GM18520 (cell line): ENCODE data around the gene KCNAB2.

ENCODE experiments used
- ATAC-seq: cut with Tn5 transposase; IDR thresholded peaks from one replicate; pipeline ENCODE4 v1.9.1; 2021; ENCODE audit not compliant: unreplicated experiment

KCNAB2 gene

DNA sequence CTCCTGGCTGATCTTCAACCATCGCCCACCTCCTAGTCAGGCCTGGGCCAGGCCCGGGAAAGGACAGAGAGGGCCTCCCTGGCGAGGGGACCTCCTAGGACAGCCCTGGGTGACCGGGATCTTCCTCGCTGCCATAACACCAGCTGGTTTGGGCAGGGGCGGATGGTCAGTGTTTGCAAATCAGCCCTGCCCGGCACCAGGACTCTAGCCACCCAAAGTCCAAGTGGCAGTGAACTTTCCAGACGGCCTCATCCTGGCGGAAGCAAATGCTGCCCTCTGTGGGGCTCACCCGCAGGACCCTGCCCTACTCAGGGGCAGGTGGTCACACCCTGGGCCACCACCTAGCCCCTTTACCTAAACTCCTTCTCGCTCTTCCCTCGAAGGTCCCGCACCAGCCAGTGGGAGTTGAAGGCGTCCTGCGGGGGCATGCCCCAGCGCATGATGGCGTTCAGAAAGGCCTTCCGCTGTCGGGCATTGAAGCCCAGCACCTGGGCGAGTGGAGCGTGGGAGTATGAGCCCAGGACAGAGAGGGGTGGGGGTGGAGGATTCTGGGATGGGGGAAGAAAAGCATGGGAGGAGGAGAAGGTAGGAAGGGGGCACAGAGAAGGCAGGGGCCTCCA lies 79.2 kb downstream of the KCNAB2 start:
- ATAC-seq, result no peak

GRCh38 chr1:6125366-6125765 lies 79.7 kb downstream of the KCNAB2 start:
- no peak for ATAC-seq

DNA sequence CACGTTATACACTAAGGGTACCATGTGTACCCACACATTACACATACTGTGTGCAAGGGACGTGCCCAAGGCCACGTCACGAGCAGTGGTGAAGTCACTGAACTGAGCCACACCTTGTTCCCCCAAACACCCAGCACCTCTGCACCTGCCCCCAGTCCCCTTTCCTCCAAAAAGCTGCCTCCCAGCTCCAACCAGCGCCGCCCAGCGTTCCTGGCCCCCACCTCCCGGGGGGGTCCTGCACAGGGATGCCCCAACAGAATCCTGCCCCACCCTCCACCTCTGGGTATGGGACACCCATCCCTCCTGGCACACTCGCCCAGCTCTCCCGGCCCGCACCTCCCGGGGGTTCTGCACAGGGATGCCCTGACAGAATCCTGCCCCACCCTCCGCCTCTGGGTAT lies 80.3 kb downstream of the KCNAB2 start:
- no peak for ATAC-seq

DNA sequence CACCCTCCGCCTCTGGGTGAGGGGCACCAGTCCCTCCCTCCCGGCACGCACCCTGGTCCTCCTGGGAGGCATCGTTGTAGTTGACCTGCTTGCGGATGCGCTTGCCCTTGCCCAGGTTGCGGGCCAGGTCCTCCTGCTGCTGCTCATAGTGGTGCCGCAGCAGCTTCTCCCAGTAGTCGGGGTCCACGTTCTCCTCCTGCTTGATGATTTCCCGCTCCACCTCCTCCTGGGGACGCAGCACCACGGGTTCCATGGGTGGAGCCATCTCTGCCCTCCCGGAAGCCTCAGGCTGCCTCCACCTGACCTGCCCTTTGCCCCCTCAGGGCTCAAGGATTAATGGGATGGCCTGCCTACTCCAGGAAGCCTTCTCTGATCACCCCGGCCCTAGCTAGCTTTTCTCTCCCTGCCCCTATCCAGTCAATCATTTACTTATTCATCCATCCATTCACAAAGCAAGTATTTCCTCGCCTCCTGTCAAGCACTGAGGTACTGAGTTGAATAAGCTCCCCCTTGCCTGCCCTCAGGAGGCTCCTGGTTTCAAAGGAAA lies 80.9 kb downstream of the KCNAB2 start:
- no peak for ATAC-seq

DNA sequence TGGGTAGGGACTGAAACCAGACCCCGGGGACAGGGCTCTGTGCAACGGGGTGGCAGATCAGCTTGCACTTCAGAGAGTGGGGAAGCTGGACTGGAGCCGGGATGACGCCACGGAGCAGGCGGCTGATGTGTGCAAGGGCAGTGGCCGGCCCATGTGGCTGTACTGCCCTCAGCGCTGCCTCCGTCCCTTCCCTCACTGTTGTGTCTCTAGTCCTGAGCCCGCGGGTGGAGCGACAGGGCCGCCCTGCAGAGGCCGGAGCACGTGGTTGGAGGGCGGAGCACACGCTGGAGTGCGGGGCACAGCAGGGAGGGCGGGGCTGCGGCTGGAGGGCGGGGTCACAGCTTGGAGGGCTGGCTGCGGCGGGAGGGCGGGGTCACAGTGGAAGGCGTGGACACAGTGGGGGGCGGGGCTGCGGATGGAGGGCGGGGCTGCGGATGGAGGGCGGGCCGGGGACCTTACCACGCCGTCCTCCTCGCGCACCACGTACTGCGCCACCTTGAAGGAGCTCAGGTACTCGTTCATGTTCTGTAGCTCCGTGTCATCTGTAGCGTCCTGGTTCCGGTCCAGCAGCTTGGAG lies 82.0 kb downstream of the KCNAB2 start:
- no peak for ATAC-seq

DNA sequence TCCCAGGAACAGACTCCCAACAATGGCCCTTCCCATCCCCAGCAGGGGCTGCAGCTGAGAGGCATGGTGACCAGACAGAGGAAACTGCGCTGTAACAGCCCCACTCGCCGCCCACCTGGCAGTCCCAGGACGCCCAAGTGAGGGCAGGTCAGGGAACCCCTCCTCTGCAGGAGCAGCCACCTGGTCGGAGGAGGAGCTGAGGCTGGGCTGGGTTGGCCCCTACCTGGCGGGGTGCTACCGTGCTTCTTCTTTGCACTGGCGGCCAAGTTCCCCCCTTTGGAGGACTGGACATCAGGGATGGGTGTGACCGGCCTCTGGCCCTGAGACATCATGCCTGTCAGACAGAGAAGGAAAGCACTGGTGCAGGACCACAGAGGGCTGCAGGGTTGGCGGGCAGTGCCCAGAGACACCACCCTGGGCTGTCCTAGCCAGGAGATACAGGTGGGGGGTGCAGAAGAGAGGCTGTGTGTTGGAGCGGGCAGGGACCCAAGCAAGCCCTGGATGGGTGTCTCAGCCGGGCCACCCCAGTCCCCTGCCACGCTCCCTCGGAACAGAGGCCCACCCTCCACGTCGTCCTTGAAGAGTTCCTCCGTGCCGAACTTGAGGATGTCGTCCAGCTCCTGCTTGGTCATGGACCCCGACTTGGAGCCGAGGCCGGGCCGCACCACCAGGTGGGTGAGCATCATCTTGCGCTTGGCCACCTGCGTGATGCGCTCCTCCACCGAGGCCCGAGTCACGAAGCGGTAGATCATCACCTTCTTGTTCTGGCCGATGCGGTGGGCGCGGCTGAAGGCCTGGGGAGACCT lies 82.8 kb downstream of the KCNAB2 start:
- no peak for ATAC-seq

GRCh38 chr1:6129313-6129712 lies 83.6 kb downstream of the KCNAB2 start:
- ATAC-seq, result no peak

DNA sequence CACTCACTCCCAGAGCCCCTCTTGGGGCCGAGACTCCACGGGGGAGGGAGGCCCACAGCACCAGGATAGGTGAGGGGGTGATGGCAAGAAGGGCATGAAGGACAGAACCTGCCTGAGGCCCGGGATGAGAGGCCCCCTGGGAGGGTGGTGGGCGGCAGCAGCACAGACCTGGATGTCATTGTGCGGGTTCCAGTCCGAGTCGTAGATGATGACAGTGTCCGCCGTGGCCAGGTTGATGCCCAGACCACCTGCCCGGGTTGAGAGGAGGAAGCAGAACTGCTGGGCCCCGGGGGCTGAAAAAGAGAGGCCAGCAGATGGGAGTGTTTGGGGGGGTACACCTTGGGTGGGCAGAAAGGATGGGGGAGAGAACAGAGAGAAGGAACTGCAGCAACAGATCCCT lies 84.3 kb downstream of the KCNAB2 start:
- no peak for ATAC-seq

DNA sequence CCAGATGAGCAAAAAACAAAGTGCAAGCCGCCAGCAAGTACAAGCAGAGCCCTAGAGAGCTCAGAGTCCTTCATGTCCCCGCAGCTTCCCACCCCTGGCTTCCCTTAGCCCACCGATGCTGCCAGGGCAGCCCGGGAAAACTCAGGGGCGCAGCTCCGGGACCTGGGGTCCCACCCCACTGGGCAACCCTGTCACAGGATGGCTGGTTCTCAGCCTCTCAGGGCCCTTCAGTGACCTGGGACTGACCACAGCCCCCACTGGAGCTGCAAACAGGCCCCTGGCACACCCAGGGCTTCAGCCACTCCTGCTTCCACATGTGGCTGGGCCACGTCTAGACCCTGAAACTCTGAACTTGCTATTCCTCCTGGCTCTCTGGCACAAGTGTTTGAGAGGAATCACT lies 84.9 kb downstream of the KCNAB2 start:
- ATAC-seq, result no peak

DNA sequence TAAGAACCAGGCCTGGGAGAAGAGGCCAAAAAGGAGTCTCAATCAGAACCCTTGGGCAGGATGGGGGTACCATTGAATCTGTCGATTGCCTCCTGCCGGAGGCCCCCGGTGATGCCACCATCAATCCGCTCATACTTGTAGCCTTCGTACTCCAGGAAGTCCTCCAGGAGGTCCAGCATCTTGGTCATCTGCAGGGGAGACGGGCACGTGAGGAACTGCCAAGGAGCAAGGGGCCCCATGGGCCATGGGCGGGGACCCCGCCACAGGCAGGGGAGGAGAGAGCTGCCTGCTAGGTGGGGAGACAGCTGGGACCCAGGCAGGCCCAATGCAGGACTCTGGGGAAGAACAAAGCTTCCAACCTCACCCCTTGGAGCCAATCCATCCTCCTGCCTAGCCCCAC lies 85.9 kb downstream of the KCNAB2 start:
- no peak for ATAC-seq

DNA sequence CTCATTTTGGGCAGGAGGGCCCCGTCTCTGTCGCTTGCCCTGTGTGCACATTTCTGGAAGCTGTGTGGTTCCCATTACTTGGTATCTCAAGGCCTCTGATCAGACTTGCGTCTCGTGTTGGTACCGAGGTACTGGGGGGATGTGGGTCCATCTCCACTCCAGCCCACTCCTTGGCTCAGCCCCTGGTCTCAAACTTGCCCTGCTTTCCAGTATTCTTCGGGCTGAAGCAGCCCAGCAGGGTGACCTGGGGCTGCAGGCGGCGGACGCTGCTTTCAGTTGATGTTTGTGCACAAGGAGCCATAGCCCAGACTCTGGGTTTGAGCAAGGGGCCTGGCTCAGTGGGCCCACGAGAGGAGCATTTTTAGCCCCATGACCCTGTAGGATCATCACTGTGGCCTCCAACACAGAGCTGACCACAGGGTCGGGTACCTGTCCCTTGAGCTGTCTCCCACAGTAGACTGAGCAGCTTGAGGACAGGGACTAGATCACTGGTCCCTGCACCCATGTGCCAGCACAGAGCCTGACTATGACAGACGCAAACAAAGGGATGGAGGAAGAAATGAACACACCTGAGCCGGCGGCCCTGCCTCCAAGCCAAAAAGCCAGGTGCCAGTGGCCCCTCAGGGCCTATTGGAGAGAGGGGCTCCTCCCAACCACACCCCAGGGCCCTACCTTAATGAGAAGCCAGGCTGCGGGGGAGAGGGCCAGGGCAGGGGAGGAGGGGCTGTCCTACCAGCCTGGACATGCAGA lies 87.6 kb downstream of the KCNAB2 start:
- no peak for ATAC-seq

GRCh38 chr1:6134206-6134605 lies 88.5 kb downstream of the KCNAB2 start:
- no peak for ATAC-seq

DNA sequence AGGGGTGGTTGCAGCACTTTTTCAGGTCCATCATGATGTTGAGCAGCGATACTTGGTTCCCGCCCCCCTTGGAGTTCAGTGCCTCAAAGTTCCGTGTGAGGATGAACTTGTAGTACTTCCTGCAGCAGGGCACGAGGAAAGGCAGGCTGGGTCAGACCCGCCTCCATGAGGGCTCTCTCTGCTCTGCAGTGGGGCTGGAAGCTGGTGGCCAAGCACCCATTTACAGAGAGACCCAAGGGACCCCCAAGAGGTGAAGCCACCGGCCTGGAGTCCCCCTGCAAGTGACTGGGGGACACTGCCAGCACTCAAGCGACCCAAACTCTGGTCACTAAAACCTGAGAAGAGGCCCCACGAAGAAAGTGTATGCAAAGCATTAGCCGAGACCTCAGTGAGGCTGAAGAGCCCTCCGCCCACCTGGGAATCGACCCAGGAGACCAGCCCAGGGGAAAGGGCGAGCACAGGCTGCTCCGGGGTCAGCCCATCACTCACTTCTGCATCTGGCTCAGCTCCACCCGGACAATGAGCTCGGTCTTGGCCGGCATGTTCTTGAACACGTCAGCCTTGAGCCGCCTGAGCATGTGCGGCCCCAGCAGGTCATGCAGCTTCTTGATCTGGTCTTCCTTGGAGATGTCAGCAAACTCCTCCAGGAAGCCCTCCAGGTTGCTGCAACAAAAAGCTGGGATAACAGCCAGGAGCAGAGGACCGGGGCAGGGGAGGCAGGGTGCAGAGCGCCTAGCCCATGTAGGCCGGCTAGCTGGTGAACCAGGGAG lies 89.2 kb downstream of the KCNAB2 start:
- ATAC-seq, result no peak

DNA sequence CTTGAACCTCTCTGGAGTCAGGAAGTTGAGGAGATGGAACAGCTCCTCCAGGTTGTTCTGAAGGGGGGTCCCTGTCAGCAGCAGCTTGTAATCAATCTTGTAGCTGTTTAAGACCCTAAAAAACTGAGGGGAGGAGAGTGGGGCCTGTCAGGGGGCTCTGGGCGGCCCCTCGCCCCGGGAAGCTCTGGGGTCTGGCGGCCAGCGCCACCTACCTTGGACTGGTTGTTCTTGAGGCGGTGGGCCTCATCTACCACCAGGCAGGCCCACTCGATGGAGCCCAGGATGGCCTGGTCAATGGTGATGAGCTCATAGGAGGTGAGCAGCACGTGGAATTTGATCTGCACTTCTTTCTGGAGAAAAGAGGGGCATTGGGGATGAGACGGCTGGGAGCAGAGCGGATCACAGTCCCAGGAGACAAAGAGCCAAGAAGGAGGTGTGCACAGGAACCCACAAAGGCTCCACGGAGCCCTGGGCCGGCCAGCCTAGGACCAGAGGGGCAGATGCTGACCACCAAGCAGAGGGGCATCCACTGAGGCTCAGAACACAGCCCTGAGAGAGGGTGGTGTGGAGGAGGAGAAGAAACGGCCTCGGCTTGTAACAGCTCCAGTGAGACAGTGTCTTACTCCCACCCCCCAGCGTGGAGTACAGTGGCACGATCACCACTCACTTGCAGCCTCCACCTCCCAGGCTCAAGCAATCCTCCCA lies 91.0 kb downstream of the KCNAB2 start:
- ATAC-seq, result no peak

- ATAC-seq, result no peak
These were observed 92.1 kb downstream of the KCNAB2 start for GRCh38 chr1:6137758-6138157.

GRCh38 chr1:6140413-6140812 lies 94.7 kb downstream of the KCNAB2 start:
- no peak for ATAC-seq

- ATAC-seq, result no peak
These were observed 95.9 kb downstream of the KCNAB2 start for GRCh38 chr1:6141592-6141991.

GRCh38 chr1:6142036-6142621 lies 96.4 kb downstream of the KCNAB2 start:
- ATAC-seq, result no peak

DNA sequence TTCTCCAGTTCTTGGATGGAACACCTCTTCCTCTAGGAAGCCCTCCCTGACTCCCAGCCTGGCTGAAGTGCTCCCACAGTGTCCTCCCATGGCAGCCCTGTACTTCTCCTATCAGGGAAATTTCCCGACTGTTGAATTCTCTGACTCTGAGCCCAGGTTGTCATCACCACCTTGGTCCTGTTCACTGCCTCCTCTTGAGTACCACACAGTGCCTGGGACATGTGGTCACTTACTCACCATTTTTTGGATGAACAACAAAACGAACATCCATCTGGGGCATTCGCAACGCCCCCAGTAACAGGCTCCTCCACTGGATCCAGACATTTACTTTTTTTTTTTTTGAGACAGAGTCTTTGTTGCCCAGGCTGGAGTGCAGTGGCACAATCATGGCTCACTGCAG lies 97.0 kb downstream of the KCNAB2 start:
- ATAC-seq, result no peak

GRCh38 chr1:6143395-6143794 lies 97.7 kb downstream of the KCNAB2 start:
- no peak for ATAC-seq
